Neutrophil (primary cell): ENCODE measurements around the gene MYL10.

Experiments
- H3K27ac ChIP-seq: fragments of 200-600 bp; sonication (generic); 2 replicates; pipeline ENCODE4 v1.5.1; 2016; ENCODE audit warnings: mild to moderate bottlenecking, moderate library complexity
- H3K27me3 ChIP-seq: fragments of 200-600 bp; sonication (generic); 2 replicates; pipeline ENCODE4 v1.6.0; 2016; ENCODE audit warnings: mild to moderate bottlenecking
- H3K36me3 ChIP-seq: fragments of 200-600 bp; sonication (generic); 2 replicates; pipeline ENCODE4 v1.5.1; 2017
- H3K4me1 ChIP-seq, 2 experiments: fragments of 200-600 bp in 1 of 2; sonication (generic) in 1 of 2; 1 replicate in 1 of 2; 2 replicates in 1 of 2; pipeline versions ENCODE4 v1.5.1 to v1.6.1; 2013 to 2016; ENCODE audit warnings: low read depth in 1 of 2, low read length in 1 of 2, mild to moderate bottlenecking in 1 of 2, moderate library complexity in 1 of 2; ENCODE audit not compliant: control insufficient read depth in 1 of 2, insufficient read depth in 1 of 2
- H3K4me3 ChIP-seq, 2 experiments: fragments of 200-600 bp in 1 of 2; sonication (generic) in 1 of 2; 1 replicate in 1 of 2; 2 replicates in 1 of 2; pipeline ENCODE4 v1.5.1; 2013 to 2016; ENCODE audit warnings: low read depth in 1 of 2, low read length in 1 of 2, mild to moderate bottlenecking in 1 of 2, moderate library complexity in 1 of 2
- H3K9me3 ChIP-seq: fragments of 200-600 bp; sonication (generic); 2 replicates; pipeline ENCODE4 v1.5.1; 2016
- TF ChIP-seq, protein P1 (sequence below): fragments of 200-600 bp; sonication (generic); IDR thresholded peaks from 2 replicates; pipeline ENCODE4 v1.5.1; 2016; ENCODE audit warnings: antibody characterized with exemption

Gene MYL10

DNA sequence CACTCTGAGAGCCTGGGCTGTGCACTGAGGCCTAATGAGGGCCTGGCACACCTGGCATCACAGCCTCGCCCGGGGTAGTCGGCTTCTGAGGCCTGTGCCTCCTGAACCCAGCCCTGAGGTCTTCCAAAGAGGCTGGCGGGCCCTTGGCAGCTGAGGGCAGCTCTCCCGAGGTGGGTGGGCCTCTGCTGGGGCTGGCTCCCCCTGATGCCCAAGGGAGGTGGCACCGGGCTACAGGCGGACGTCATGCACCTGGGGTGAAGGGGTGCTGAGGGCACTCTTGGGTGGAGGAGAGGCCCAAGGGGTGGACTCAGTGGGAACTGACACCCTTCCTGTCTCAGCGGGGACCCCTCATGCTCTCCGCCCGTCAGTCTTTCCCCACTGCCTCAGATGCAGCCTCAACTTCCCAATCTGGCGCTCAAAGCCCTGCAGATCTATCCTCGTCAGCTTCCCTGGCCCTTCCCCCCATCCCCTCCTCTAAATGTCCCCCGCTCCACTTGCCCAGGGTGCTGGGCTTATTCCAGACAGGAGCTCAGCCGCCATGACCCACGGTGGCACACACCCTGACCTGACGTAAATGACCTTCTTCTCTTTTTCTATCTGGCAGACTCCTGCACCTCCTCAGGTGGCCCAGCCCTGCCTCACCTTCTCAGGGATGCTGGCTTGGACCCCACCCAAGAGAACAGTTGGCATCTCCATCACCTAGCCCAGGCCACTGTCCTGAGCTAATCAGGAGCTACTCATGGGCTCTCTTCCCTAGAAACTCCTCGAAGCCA, 38.2 kb downstream of the MYL10 start:
- no peaks in the 10 kb centered on the region for H3K27me3 ChIP-seq
- TF ChIP-seq, protein P1, sequence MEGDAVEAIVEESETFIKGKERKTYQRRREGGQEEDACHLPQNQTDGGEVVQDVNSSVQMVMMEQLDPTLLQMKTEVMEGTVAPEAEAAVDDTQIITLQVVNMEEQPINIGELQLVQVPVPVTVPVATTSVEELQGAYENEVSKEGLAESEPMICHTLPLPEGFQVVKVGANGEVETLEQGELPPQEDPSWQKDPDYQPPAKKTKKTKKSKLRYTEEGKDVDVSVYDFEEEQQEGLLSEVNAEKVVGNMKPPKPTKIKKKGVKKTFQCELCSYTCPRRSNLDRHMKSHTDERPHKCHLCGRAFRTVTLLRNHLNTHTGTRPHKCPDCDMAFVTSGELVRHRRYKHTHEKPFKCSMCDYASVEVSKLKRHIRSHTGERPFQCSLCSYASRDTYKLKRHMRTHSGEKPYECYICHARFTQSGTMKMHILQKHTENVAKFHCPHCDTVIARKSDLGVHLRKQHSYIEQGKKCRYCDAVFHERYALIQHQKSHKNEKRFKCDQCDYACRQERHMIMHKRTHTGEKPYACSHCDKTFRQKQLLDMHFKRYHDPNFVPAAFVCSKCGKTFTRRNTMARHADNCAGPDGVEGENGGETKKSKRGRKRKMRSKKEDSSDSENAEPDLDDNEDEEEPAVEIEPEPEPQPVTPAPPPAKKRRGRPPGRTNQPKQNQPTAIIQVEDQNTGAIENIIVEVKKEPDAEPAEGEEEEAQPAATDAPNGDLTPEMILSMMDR, result no peak

DNA sequence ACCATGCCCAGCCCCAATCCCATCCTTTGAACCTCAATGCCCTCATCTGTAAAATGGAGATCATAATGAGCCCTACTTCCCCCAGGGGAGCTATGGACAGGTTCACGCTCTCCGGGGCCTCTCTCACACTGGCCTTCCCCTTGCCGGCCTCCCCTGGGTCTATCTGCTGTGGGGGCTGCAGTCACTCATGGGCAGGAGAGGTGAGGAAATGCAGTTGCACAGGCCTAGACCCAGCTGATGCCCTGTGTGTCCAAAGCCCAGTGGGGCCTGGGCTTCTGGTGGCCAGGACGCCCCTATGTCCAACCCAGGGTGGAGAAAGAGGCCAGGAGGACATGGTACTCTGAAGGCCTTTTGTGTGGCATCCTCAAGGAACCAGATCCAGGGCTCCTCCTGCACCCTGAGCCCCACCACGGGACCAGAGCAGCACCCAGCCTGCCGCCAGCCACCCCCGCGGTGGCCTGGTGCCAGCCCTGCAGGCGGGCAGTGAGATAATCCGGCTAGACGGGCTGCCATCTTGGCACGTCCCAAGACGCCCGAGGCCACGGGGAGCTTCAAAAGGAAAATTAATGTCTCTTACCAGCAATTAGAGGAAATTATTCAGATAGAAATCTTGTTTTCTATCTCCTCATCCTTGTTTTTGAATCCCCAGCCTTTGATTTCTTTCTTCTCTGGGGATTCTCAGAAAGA, 39.0 kb downstream of the MYL10 start:
- no peaks in the 10 kb centered on the region for H3K36me3 ChIP-seq
- no peak overlapping the region for H3K27ac ChIP-seq
- no peak overlapping the region for H3K4me3 ChIP-seq
- TF ChIP-seq, protein P1, result no peak
- H3K9me3 ChIP-seq, result no peaks in the 10 kb centered on the region
- no peaks in the 10 kb centered on the region for H3K27me3 ChIP-seq
- no peaks in the 10 kb centered on the region for H3K4me1 ChIP-seq

More for the DNA sequence above, 38.2 kb downstream of the MYL10 start:
- Histone ChIP-seq H3K27ac (no peak overlapping the region), H3K4me3 (no peak overlapping the region), H3K36me3 (no peaks in the 10 kb centered on the region), H3K4me1 (no peaks in the 10 kb centered on the region), H3K9me3 (no peaks in the 10 kb centered on the region)

- Histone ChIP-seq H3K9me3 (no peaks in the 10 kb centered on the region), H3K36me3 (no peaks in the 10 kb centered on the region), H3K4me1 (no peaks in the 10 kb centered on the region), H3K4me3 (no peak overlapping the region), H3K27ac (no peak overlapping the region), H3K27me3 (no peaks in the 10 kb centered on the region)
- TF ChIP-seq, protein P1, result no peak
Measured at GRCh38 chr7:101589052-101589451, 40.0 kb downstream of the MYL10 start.

- Histone ChIP-seq H3K4me1 (no peaks in the 10 kb centered on the region), H3K27me3 (no peaks in the 10 kb centered on the region), H3K9me3 (no peaks in the 10 kb centered on the region), H3K36me3 (no peaks in the 10 kb centered on the region), H3K27ac (no peak overlapping the region), H3K4me3 (no peak overlapping the region)
- TF ChIP-seq, protein P1, result no peak
Measured at GRCh38 chr7:101588131-101588935, 40.8 kb downstream of the MYL10 start.

DNA sequence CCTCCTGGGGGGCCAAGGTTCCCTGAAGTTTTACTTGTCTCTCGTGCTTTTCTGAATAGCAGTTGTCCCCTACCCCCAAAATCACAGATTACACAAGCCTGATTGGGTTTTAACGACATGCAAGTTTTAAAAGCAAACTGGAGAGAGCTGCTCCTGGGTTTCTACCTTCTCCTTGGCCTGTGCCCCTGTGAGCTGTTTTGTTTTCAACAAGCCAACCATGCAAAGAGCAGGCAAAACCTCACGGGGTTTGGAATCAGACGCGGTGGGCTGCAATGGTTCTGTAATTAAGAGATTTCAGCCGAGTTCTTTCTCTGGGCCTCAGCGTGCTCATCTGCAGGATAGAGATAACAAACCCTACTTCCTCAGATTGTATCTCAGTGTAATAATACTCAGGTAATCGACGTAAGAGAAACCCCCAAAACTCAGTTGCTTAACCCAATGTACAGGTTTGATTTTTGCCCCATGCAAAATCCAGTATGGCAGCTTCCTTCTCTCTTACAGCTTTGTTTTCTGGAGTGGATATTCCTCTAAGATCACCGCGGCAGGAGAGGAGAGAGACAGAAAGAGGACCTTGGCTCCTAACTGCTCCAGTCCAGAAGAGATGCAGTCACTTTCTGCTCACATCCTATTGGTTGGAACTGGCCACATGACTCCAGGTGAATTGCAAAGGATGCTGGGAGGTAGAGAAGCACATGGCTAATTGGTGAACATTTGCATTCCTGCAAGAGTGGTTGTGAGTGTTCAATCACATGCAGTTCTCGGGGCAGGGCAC, 42.0 kb downstream of the MYL10 start:
- H3K36me3 ChIP-seq, result no peaks in the 10 kb centered on the region
- no peaks in the 10 kb centered on the region for H3K9me3 ChIP-seq
- no peaks in the 10 kb centered on the region for H3K27me3 ChIP-seq
- H3K4me3 ChIP-seq, result no peak overlapping the region
- TF ChIP-seq, protein P1, result no peak
- no peaks in the 10 kb centered on the region for H3K4me1 ChIP-seq
- no peak overlapping the region for H3K27ac ChIP-seq
